HepG2 (cell line): ENCODE data around the gene LNX2. TPM values are rescaled to one million over a fixed set of nuclear protein-coding genes. Genes with fewer than 3 reads are reported as not detected.

Experiments
- ATAC-seq: fragments of 200-7000 bp; cut with Tn5 transposase; 3 replicates; pipeline ENCODE4 v1.9.1; 2020; ENCODE audit warnings: mild to moderate bottlenecking, moderate library complexity
- BruUV-seq: library from RNA; stranded (reverse); fragments of 400-500 nt; replicated peaks from 2 replicates; lab custom pipeline; 2021; lab: Mats Ljungman, UMichigan
- CTCF ChIA-PET: fragments of 300-600 bp; formaldehyde crosslinking; extraction: SDS; loops from one replicate; lab custom pipeline; 2021; ENCODE audit warnings: low total read pairs, inconsistent platforms, low intra/inter-chr PET ratio; lab: Yijun Ruan, JAX
- POLR2A ChIA-PET: fragments of 350-600 bp; sonication (Branson Sonifier 250); formaldehyde crosslinking; loops from one replicate; lab custom pipeline; 2020; ENCODE audit warnings: antibody characterized with exemption, inconsistent platforms; lab: Yijun Ruan, JAX
- DNase-seq: peaks from one replicate; pipeline ENCODE4 v3.0.0-alpha.2; 2015; ENCODE audit warnings: low spot score
- FAIRE-seq: peaks from 3 replicates; lab custom pipeline; 2011; peaks lifted over from hg19 to GRCh38; lab: Jason Lieb, UNC
- H2AFZ ChIP-seq: one replicate; pipeline ENCODE4 v1.6.1; 2011; ENCODE audit warnings: low read length, inconsistent platforms
- H3K27ac ChIP-seq: fragments of 300-600 bp; 3 replicates; pipeline ENCODE4 v1.8.0; 2011; ENCODE audit warnings: mixed run types, mild to moderate bottlenecking, mixed read lengths, low read length, inconsistent platforms; ENCODE audit not compliant: insufficient read depth; ENCODE audit errors: extremely low read length
- H3K27me3 ChIP-seq, 2 experiments: fragments of 200-600 bp in 1 of 2; 2 replicates in 1 of 2; 3 replicates in 1 of 2; pipeline versions ENCODE4 v1.6.0 to v1.8.0; 2011; ENCODE audit warnings: low read length in 2 of 2, mild to moderate bottlenecking in 2 of 2, moderate library complexity in 2 of 2, inconsistent platforms in 1 of 2; ENCODE audit not compliant: insufficient read depth in 2 of 2, control insufficient read depth in 1 of 2
- H3K36me3 ChIP-seq, 2 experiments: fragments of 200-600 bp in 1 of 2; replicated peaks in 1 of 2; 2 replicates in 1 of 2; 3 replicates in 1 of 2; pipeline versions ENCODE4 v1.5.1 to v1.8.0; 2011; ENCODE audit warnings: low read length in 2 of 2, inconsistent platforms in 1 of 2; ENCODE audit not compliant: insufficient read depth in 2 of 2, control insufficient read depth in 1 of 2
- H3K4me1 ChIP-seq: 2 replicates; pipeline ENCODE4 v1.5.1; 2012; ENCODE audit warnings: low read length, inconsistent platforms; ENCODE audit not compliant: insufficient read depth
- H3K4me2 ChIP-seq: 2 replicates; pipeline ENCODE4 v1.6.0; 2011; ENCODE audit warnings: low read depth, low read length, inconsistent platforms
- H3K4me3 ChIP-seq, 3 experiments: fragments of 200-600 bp in 1 of 3; sonication (generic), shearing (Covaris generic) in 1 of 3; replicated peaks in 1 of 3; 2 replicates each; pipeline ENCODE4 v1.5.1; 2011 to 2016; ENCODE audit warnings: low read length in 3 of 3, inconsistent platforms in 2 of 3, low read depth in 2 of 3, mild to moderate bottlenecking in 2 of 3, control low read depth in 1 of 3, mixed read lengths in 1 of 3; ENCODE audit not compliant: insufficient read depth in 1 of 3
- H3K79me2 ChIP-seq: one replicate; pipeline ENCODE4 v1.6.1; 2011; ENCODE audit warnings: low read length, inconsistent platforms; ENCODE audit not compliant: insufficient read depth
- H3K9ac ChIP-seq: 2 replicates; pipeline ENCODE4 v1.6.0; 2011; ENCODE audit warnings: mild to moderate bottlenecking, low read depth, low read length, inconsistent platforms; ENCODE audit not compliant: insufficient read depth
- H3K9me3 ChIP-seq: 2 replicates; pipeline ENCODE4 v1.5.1; 2012; ENCODE audit warnings: mild to moderate bottlenecking, low read length
- H4K20me1 ChIP-seq: 2 replicates; pipeline ENCODE4 v1.6.0; 2011; ENCODE audit warnings: inconsistent platforms, mild to moderate bottlenecking, low read length, moderate library complexity; ENCODE audit not compliant: insufficient read depth
- RAD51 ChIP-seq: fragments of 450-650 bp; IDR thresholded peaks from 2 replicates; pipeline ENCODE4 v1.6.1; 2016; ENCODE audit warnings: borderline replicate concordance
- WIZ ChIP-seq: sonication (generic); formaldehyde crosslinking; IDR thresholded peaks from 2 replicates; pipeline ENCODE4 v1.5.1; 2020; ENCODE audit warnings: mild to moderate bottlenecking, missing genetic modification reagents
- ZBTB49 ChIP-seq: sonication (generic); formaldehyde crosslinking; IDR thresholded peaks from 2 replicates; pipeline ENCODE4 v1.4.0; 2020; ENCODE audit warnings: missing genetic modification reagents, borderline replicate concordance
- ZNF564 ChIP-seq: sonication (generic); formaldehyde crosslinking; IDR thresholded peaks from 2 replicates; pipeline ENCODE4 v1.8.1; 2023; ENCODE audit warnings: mild to moderate bottlenecking, missing genetic modification reagents
- ZNF644 ChIP-seq: IDR thresholded peaks from 2 replicates; pipeline ENCODE4 v1.6.1; 2016; ENCODE audit warnings: low read depth
- ZXDC ChIP-seq: sonication (generic); formaldehyde crosslinking; IDR thresholded peaks from 2 replicates; pipeline ENCODE4 v1.5.0; 2020; ENCODE audit warnings: mild to moderate bottlenecking, missing genetic modification reagents
- WGBS: methylation state at CpG from one replicate; pipeline ENCODE4 v1.1.6; 2017; ENCODE audit warnings: low lambda C conversion rate; 5-methylcytosine and 5-hydroxymethylcytosine counted together
- in situ Hi-C: cut with HindIII; loops from 2 replicates; pipeline ENCODE4 v1.10.0; 2017; ENCODE audit warnings: low pct_unique_long_range_greater_than_20kb; ENCODE audit not compliant: extremely low pct_ligation_motif_present
- intact Hi-C: fragments of 100-400 bp; cut with micrococcal nuclease; formaldehyde crosslinking; loops from one replicate; pipeline ENCODE4 v1.10.0; 2022; ENCODE audit not compliant: unreplicated experiment
- polyA plus RNA-seq, 8 experiments: library from polyadenylated mRNA; depleted of rRNA in 3 of 8; stranded (reverse) in 7 of 8; unstranded in 1 of 8; fragments of >200 nt; fragmentation: Illumina TruSeq in 4 of 8; extraction: Trizol in 4 of 8; gene quantifications; 2 replicates each; pipeline versions ENCODE4 v1.2.1 to v1.2.3, GENCODE V29; 2011 to 2016; ENCODE audit warnings: low read depth in 4 of 8, missing spikeins in 1 of 8, mixed read lengths in 1 of 8; ENCODE audit not compliant: insufficient read depth in 1 of 8
- total RNA-seq, 5 experiments: library from RNA; depleted of rRNA; stranded (reverse); fragments of >200 nt; fragmentation: Illumina TruSeq; extraction: Trizol; gene quantifications; 2 replicates each; pipeline ENCODE4 v1.2.3, GENCODE V29; 2016; ENCODE audit warnings: low read depth in 1 of 5

Gene LNX2
- total and polyA plus RNA-seq, 2 of the 13 experiments (the other 11 are each of a cell fraction or from before 2014, with no cell fraction given): 9.2 to 9.7 TPM

GRCh38 chr13:27595055-27595811 lies 25.1 kb downstream of the LNX2 start:
- H3K27me3 ChIP-seq: no peaks in the 10 kb centered on the region
- H3K9me3 ChIP-seq: no peaks in the 10 kb centered on the region
- H3K4me2 ChIP-seq: no peak overlapping the region
- no peak overlapping the region for H2AFZ ChIP-seq
- no peak overlapping the region for H3K4me3 ChIP-seq
- peaks cover 62% of the 10 kb centered on the region for H3K4me1 ChIP-seq
- CTCF ChIA-PET: no interaction called here
- peaks cover 92% of the 10 kb centered on the region for H3K79me2 ChIP-seq
- DNase-seq: no peak
- no TSS peak for BruUV-seq
- no peak; the same call in 2 of the 3 replicates for ATAC-seq
- whole genome bisulfite sequencing: 85% methylated on average over 2 of the region's 2 CpGs
- no peak for FAIRE-seq
- no peak overlapping the region for H3K9ac ChIP-seq
- in situ Hi-C loops: no loop called here
- peaks cover 28% of the 10 kb centered on the region for H4K20me1 ChIP-seq
- no peaks in the 10 kb centered on the region for H3K36me3 ChIP-seq
- POLR2A ChIA-PET: no interaction called here
- no peak overlapping the region for H3K27ac ChIP-seq
- 0 out of 2 replicates have a peak, but pooled peaks have one; percentile 11 for TF ChIP-seq ZNF644
- no peak for TF ChIP-seq WIZ (CRISPR knock-in tag)
- no peak for TF ChIP-seq RAD51
- TF ChIP-seq ZBTB49 (CRISPR knock-in tag): no peak
- TF ChIP-seq ZXDC (CRISPR knock-in tag): no peak
- TF ChIP-seq ZNF564: no peak
- intact Hi-C loops: no loop called here
